ENCODE data around the gene TMCO5A.
"Not testable (repeated sequence)": the region's sequence is repeated elsewhere in the genome, so short reads cannot be mapped to it uniquely, and the experiment has no call there.

The TMCO5A gene

GRCh38 chr15:37929238-37929637 lies 5.2 kb upstream of the TMCO5A start:
- Histone ChIP-seq H3K27me3 (ENCODE audit: insufficient read depth, low read length) (no peaks in the 10 kb centered on the region), H3K4me3 (ENCODE audit: low read length) (no peak overlapping the region), H3K9me3 (ENCODE audit: low read length) (no peaks in the 10 kb centered on the region), H3K36me3 (ENCODE audit: insufficient read depth, low read length) (no peaks in the 10 kb centered on the region), H2AFZ (ENCODE audit: low read depth, low read length) (no peak overlapping the region), H3K4me1 (ENCODE audit: insufficient read depth, low read length) (peaks cover 11% of the 10 kb centered on the region)

DNA sequence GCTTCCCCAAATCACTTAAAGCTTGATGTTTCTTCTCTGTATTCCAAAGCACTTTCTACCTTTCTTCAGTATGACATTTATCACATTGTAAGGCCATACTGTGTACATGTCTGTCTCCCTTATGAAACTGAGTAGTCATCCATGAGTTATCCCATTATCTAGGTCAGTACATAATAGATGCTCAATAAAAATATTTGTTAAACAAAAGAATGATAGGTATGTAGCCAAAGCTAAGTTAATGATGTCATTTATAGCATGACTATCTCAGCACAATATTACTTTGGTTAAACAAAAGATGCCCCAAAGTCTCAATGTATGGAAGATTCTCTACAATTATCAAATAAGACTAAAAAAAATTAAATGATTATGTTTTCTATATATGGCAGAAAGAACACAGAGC lies 3.1 kb upstream of the TMCO5A start:
- Histone ChIP-seq H2AFZ (ENCODE audit: low read depth, low read length) (no peak overlapping the region), H3K9me3 (ENCODE audit: low read length) (no peaks in the 10 kb centered on the region), H3K27me3 (ENCODE audit: insufficient read depth, low read length) (no peaks in the 10 kb centered on the region), H3K4me3 (ENCODE audit: low read length) (no peak overlapping the region), H3K4me1 (ENCODE audit: insufficient read depth, low read length) (peaks cover 11% of the 10 kb centered on the region), H3K36me3 (ENCODE audit: insufficient read depth, low read length) (no peaks in the 10 kb centered on the region)

DNA sequence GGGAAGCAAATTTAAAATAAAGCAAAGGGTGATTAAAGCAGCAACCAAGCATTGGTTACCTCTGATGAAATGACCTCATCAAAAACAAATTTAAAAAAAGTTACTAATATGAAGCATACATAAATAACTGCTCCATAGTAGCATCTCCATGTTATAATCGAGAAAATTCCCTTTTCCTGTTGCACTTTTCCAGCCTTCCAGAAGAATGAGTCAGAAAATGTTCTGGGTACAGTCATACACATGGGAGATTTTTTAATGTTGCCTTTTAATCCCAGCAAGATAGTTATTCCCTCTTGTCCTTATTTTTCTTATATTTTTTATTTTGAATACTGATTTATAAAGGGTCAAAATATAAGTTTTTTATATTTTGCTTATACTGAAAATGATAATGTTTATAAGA lies 2.6 kb upstream of the TMCO5A start:
- Histone ChIP-seq H3K9me3 (ENCODE audit: low read length) (no peaks in the 10 kb centered on the region), H3K36me3 (ENCODE audit: insufficient read depth, low read length) (no peaks in the 10 kb centered on the region), H3K4me3 (ENCODE audit: low read length) (no peak overlapping the region), H3K27me3 (ENCODE audit: insufficient read depth, low read length) (no peaks in the 10 kb centered on the region), H3K4me1 (ENCODE audit: insufficient read depth, low read length) (peaks cover 11% of the 10 kb centered on the region), H2AFZ (ENCODE audit: low read depth, low read length) (no peak overlapping the region)

- peaks cover 11% of the 10 kb centered on the region for H3K4me1 ChIP-seq (ENCODE audit: insufficient read depth, low read length)
- no peak overlapping the region for H2AFZ ChIP-seq (ENCODE audit: low read depth, low read length)
- no peaks in the 10 kb centered on the region for H3K36me3 ChIP-seq (ENCODE audit: insufficient read depth, low read length)
- no peaks in the 10 kb centered on the region for H3K27me3 ChIP-seq (ENCODE audit: insufficient read depth, low read length)
- no peak overlapping the region for H3K4me3 ChIP-seq (ENCODE audit: low read length)
- no peaks in the 10 kb centered on the region for H3K9me3 ChIP-seq (ENCODE audit: low read length)
Observed at GRCh38 chr15:37932549-37932948, 1.9 kb upstream of the TMCO5A start.

- no peaks in the 10 kb centered on the region for H3K9me3 ChIP-seq (ENCODE audit: low read length)
- H3K4me3 ChIP-seq (ENCODE audit: low read length): no peak overlapping the region
- H3K27me3 ChIP-seq (ENCODE audit: insufficient read depth, low read length): no peaks in the 10 kb centered on the region
- H2AFZ ChIP-seq (ENCODE audit: low read depth, low read length): no peak overlapping the region
- H3K36me3 ChIP-seq (ENCODE audit: insufficient read depth, low read length): no peaks in the 10 kb centered on the region
- peaks cover 10% of the 10 kb centered on the region for H3K4me1 ChIP-seq (ENCODE audit: insufficient read depth, low read length)
Observed at GRCh38 chr15:37933666-37934065, 774 bp upstream of the TMCO5A start.

DNA sequence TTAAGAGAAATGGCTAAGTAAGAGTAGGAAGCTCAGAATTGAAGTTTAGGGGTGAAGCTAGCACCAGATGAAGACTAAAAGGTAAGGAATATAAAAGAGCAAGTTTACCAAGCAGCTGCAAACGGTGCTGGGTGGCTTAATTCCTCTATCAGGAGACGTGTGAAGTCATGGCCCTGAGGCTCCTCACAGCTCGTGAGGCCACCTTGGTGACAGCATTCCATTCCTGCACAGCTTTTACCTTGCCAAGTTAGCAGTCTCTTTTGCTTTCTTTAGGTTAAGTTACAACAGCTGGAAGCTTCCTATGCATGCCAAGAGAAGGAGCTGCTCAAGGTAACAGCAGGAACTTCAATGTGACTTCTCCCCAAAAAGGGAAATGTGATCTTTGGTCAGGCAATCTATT lies 6.4 kb downstream of the TMCO5A start:
- Histone ChIP-seq H3K4me3 (ENCODE audit: low read length) (no peak overlapping the region), H3K36me3 (ENCODE audit: insufficient read depth, low read length) (no peaks in the 10 kb centered on the region), H2AFZ (ENCODE audit: low read depth, low read length) (no peak overlapping the region), H3K27me3 (ENCODE audit: insufficient read depth, low read length) (peaks cover 3% of the 10 kb centered on the region), H3K4me1 (ENCODE audit: insufficient read depth, low read length) (no peaks in the 10 kb centered on the region), H3K9me3 (ENCODE audit: low read length) (no peaks in the 10 kb centered on the region)

DNA sequence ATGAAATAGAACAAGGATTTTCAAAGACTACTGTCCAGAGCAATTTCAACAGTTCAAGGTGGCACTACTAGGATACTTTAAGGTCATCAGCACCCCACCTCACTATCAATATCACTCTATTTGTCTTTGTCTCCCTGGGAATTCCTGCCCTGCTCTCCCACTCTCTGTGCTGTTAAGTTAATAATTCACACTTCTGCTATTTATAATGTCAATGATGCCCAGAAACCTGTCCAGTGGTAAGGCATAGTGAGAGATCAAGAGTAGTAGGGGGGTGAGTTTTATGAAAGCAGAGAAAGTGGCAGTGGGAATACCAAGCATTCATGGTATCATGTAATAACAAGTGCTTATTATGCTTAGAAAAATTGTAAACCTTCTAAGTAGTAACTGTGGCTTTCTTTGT lies 7.3 kb downstream of the TMCO5A start:
- H3K4me1 ChIP-seq (ENCODE audit: insufficient read depth, low read length): no peaks in the 10 kb centered on the region
- H3K36me3 ChIP-seq (ENCODE audit: insufficient read depth, low read length): no peaks in the 10 kb centered on the region
- H2AFZ ChIP-seq (ENCODE audit: low read depth, low read length): no peak overlapping the region
- no peaks in the 10 kb centered on the region for H3K9me3 ChIP-seq (ENCODE audit: low read length)
- H3K4me3 ChIP-seq (ENCODE audit: low read length): no peak overlapping the region
- peaks cover 3% of the 10 kb centered on the region for H3K27me3 ChIP-seq (ENCODE audit: insufficient read depth, low read length)

DNA sequence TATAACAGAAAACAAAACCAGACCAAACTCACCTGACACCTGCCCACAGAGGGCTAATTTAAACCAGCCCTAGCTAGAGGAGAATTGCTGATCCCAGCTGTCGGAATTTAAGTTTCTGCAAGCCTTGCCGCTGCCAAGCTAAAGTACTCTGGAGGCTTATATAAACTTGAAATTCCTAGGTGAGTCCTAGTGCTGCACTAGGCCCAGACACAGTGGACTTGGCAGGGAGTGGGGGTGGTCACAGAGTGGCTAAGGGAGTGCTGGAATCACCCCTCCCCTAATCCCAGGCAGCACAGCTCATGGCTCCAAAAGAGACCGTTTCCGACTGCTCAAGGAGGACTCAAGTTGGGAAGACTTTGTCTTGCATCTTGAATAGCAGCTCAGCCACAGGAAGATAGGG lies 17.6 kb downstream of the TMCO5A start:
- no peak overlapping the region for H2AFZ ChIP-seq (ENCODE audit: low read depth, low read length)
- H3K4me1 ChIP-seq (ENCODE audit: insufficient read depth, low read length): no peaks in the 10 kb centered on the region
- H3K9me3 ChIP-seq (ENCODE audit: low read length): no peaks in the 10 kb centered on the region
- H3K27me3 ChIP-seq (ENCODE audit: insufficient read depth, low read length): peaks cover 2% of the 10 kb centered on the region
- H3K4me3 ChIP-seq (ENCODE audit: low read length): no peak overlapping the region
- H3K36me3 ChIP-seq (ENCODE audit: insufficient read depth, low read length): no peaks in the 10 kb centered on the region

- H3K4me3 ChIP-seq (ENCODE audit: low read length); H3K27me3 ChIP-seq (ENCODE audit: insufficient read depth, low read length); H3K9me3 ChIP-seq (ENCODE audit: low read length); H3K36me3 ChIP-seq (ENCODE audit: insufficient read depth, low read length); H3K4me1 ChIP-seq (ENCODE audit: insufficient read depth, low read length); H2AFZ ChIP-seq (ENCODE audit: low read depth, low read length): not testable (repeated sequence)
Observed at GRCh38 chr15:37960742-37961141, 26.3 kb downstream of the TMCO5A start.

DNA sequence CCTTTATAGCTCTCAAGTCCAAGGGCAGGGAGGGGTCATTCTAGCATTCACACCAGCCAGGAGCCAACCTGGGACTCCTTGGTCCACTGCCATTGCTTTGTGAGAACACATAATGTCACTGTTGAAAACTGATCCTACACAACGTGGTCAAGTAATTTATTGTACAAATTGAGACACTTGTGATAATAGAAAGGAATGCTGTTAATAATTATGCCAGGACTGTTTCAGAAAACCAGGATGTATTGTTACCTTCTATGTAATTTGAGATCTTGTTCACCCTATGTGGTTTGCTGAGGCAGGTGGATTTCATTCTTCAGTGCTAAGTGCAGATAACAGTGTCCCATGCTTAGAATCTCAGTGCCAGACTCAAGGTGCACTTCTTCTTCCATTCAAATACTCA lies 33.3 kb downstream of the TMCO5A start:
- no peaks in the 10 kb centered on the region for H3K36me3 ChIP-seq (ENCODE audit: insufficient read depth, low read length)
- H2AFZ ChIP-seq (ENCODE audit: low read depth, low read length): no peak overlapping the region
- no peaks in the 10 kb centered on the region for H3K9me3 ChIP-seq (ENCODE audit: low read length)
- no peaks in the 10 kb centered on the region for H3K27me3 ChIP-seq (ENCODE audit: insufficient read depth, low read length)
- no peak overlapping the region for H3K4me3 ChIP-seq (ENCODE audit: low read length)
- no peaks in the 10 kb centered on the region for H3K4me1 ChIP-seq (ENCODE audit: insufficient read depth, low read length)

DNA sequence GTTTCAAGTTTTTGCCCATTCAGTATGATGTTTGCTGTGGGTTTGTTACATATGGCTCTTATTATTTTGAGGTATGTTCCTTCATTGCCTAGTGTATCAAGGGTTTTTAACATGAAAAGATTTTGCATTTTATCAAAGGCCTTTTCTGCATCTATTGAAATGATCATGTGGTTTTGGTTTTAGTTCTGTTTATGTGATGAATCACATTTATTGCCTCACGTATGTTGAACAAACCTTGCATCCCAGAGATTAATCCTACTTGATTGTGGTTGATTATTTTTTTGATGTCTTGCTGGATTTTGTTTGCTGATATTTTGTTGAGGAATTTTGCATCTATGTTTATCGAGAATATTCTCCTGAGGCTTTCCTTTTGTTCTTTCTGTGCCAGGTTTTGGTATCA lies 39.4 kb downstream of the TMCO5A start:
- H3K36me3 ChIP-seq (ENCODE audit: insufficient read depth, low read length): no peaks in the 10 kb centered on the region
- H3K27me3 ChIP-seq (ENCODE audit: insufficient read depth, low read length): no peaks in the 10 kb centered on the region
- H2AFZ ChIP-seq (ENCODE audit: low read depth, low read length): no peak overlapping the region
- no peaks in the 10 kb centered on the region for H3K4me1 ChIP-seq (ENCODE audit: insufficient read depth, low read length)
- H3K4me3 ChIP-seq (ENCODE audit: low read length): no peak overlapping the region
- H3K9me3 ChIP-seq (ENCODE audit: low read length): no peaks in the 10 kb centered on the region

DNA sequence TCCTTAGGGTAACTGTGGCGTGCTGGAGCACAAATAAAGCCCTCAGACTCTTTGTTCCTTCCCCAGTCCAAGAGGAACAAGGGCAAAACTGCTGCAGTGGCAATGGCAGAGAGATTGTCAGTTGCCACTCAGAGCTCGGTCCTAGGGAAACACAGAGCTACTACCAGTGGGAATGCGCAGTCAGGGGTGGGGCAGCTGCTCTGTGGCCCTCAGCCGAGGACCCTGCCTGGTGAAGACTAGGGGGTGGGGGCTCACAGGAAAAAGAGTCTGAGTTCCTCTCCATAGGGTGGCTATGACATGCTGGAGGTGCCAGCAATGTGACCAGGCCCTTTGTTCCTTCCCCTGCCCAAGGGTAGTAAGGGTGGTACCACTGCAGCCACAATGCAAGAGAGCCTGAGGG lies 43.8 kb downstream of the TMCO5A start:
- Histone ChIP-seq H3K4me3 (ENCODE audit: low read length) (no peak overlapping the region), H3K27me3 (ENCODE audit: insufficient read depth, low read length) (no peaks in the 10 kb centered on the region)

DNA sequence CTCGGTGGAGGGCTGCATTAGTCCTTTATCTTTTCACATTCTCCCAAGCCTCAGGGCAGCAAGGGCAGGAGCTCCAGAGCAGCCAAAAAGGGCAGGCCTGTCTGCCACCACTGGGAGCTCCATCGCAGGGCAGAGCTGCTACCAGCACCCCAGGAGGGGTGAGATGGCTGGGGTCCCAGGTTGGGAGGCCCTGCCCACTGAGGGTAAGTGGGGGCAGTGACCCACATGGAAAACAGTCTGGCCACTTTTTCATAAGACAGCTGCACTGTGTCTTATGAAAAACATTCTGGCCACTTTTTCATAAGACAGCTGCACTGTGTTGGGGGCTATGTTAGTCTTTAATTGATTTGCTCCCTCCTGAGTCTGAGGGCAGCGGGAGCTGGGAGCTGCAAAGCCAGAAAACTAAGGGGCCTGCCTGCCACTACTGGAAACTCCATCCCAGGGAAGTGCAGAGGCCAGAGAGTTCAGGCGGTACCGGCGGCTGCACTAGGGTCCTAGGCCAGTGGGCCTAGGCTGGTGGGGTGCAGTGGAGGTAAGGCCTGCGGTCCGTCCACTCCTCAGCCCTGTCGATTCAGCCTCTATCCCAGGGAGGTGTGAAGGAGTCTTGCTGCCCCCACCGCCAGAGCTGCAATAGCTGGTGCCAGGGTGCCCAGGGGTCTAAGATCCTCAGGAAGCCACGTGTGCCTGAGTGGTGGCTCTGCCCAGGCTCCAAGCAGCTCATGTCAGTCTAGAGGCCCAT lies 45.4 kb downstream of the TMCO5A start:
- no peak overlapping the region for H3K4me3 ChIP-seq (ENCODE audit: low read length)
- H2AFZ ChIP-seq (ENCODE audit: low read depth, low read length): no peak overlapping the region
- H3K36me3 ChIP-seq (ENCODE audit: insufficient read depth, low read length): no peaks in the 10 kb centered on the region
- no peaks in the 10 kb centered on the region for H3K9me3 ChIP-seq (ENCODE audit: low read length)
- H3K27me3 ChIP-seq (ENCODE audit: insufficient read depth, low read length): no peaks in the 10 kb centered on the region
- H3K4me1 ChIP-seq (ENCODE audit: insufficient read depth, low read length): no peaks in the 10 kb centered on the region

More for the DNA sequence above, 43.8 kb downstream of the TMCO5A start:
- Histone ChIP-seq H3K36me3 (ENCODE audit: insufficient read depth, low read length) (no peaks in the 10 kb centered on the region), H3K4me1 (ENCODE audit: insufficient read depth, low read length) (no peaks in the 10 kb centered on the region), H2AFZ (ENCODE audit: low read depth, low read length) (no peak overlapping the region), H3K9me3 (ENCODE audit: low read length) (no peaks in the 10 kb centered on the region)

GRCh38 chr15:37981201-37981600 lies 46.8 kb downstream of the TMCO5A start:
- Histone ChIP-seq H3K4me3 (ENCODE audit: low read length) (no peak overlapping the region), H3K27me3 (ENCODE audit: insufficient read depth, low read length) (no peaks in the 10 kb centered on the region), H3K9me3 (ENCODE audit: low read length) (no peaks in the 10 kb centered on the region)

More at GRCh38 chr15:37981201-37981600, 46.8 kb downstream of the TMCO5A start:
- no peak overlapping the region for H2AFZ ChIP-seq (ENCODE audit: low read depth, low read length)
- H3K36me3 ChIP-seq (ENCODE audit: insufficient read depth, low read length): no peaks in the 10 kb centered on the region
- H3K4me1 ChIP-seq (ENCODE audit: insufficient read depth, low read length): no peaks in the 10 kb centered on the region
